Measurements from ENCODE around the gene MRPS15.

DNA sequence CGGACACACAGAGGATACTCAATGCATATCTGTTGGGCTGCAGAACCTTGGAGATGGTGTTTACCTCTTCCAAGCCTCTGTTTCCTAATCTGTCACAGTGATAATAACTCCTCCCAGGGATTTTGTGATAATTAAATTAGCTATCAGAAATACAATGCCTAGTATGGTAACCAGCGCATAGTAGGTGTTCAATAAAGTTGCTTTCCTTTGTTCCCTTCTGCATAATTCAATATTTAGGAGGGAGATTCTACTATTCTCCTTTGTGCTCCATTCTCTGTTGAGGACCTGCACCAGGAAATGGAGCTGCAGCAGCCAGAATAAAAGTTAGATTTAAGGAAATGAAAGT is 21.9 kb upstream of the MRPS15 start:
- no peak for TF ChIP-seq EZH2 (IDR thresholded peaks at IDR 0.05)
- no peak for TF ChIP-seq ZNF274 (IDR thresholded peaks at IDR 0.05; ENCODE audit: low read depth, low read length)
- TF ChIP-seq, protein P1, sequence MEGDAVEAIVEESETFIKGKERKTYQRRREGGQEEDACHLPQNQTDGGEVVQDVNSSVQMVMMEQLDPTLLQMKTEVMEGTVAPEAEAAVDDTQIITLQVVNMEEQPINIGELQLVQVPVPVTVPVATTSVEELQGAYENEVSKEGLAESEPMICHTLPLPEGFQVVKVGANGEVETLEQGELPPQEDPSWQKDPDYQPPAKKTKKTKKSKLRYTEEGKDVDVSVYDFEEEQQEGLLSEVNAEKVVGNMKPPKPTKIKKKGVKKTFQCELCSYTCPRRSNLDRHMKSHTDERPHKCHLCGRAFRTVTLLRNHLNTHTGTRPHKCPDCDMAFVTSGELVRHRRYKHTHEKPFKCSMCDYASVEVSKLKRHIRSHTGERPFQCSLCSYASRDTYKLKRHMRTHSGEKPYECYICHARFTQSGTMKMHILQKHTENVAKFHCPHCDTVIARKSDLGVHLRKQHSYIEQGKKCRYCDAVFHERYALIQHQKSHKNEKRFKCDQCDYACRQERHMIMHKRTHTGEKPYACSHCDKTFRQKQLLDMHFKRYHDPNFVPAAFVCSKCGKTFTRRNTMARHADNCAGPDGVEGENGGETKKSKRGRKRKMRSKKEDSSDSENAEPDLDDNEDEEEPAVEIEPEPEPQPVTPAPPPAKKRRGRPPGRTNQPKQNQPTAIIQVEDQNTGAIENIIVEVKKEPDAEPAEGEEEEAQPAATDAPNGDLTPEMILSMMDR (IDR thresholded peaks at IDR 0.05 in 2 of 3, conservative IDR thresholded peaks at IDR 0.05 in 1 of 3; ENCODE audit: borderline replicate concordance in 1 of 3, insufficient read depth in 1 of 3, low read depth in 2 of 3, low read length in 2 of 3): no peak
- no peak for TF ChIP-seq RAD21 (IDR thresholded peaks at IDR 0.05; ENCODE audit: low read depth)
- TF ChIP-seq, protein P2, sequence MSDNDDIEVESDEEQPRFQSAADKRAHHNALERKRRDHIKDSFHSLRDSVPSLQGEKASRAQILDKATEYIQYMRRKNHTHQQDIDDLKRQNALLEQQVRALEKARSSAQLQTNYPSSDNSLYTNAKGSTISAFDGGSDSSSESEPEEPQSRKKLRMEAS (IDR thresholded peaks at IDR 0.05): no peak
- TF ChIP-seq ELF1 (IDR thresholded peaks at IDR 0.05; ENCODE audit: borderline replicate concordance, low read depth): no peak
- no peak for TF ChIP-seq SIN3A (IDR thresholded peaks at IDR 0.05; ENCODE audit: low read depth)
- TF ChIP-seq TCF7L2 (IDR thresholded peaks at IDR 0.05; ENCODE audit: borderline replicate concordance, extremely low read depth, insufficient read depth, insufficient read length): no peak
- TF ChIP-seq, protein P3, sequence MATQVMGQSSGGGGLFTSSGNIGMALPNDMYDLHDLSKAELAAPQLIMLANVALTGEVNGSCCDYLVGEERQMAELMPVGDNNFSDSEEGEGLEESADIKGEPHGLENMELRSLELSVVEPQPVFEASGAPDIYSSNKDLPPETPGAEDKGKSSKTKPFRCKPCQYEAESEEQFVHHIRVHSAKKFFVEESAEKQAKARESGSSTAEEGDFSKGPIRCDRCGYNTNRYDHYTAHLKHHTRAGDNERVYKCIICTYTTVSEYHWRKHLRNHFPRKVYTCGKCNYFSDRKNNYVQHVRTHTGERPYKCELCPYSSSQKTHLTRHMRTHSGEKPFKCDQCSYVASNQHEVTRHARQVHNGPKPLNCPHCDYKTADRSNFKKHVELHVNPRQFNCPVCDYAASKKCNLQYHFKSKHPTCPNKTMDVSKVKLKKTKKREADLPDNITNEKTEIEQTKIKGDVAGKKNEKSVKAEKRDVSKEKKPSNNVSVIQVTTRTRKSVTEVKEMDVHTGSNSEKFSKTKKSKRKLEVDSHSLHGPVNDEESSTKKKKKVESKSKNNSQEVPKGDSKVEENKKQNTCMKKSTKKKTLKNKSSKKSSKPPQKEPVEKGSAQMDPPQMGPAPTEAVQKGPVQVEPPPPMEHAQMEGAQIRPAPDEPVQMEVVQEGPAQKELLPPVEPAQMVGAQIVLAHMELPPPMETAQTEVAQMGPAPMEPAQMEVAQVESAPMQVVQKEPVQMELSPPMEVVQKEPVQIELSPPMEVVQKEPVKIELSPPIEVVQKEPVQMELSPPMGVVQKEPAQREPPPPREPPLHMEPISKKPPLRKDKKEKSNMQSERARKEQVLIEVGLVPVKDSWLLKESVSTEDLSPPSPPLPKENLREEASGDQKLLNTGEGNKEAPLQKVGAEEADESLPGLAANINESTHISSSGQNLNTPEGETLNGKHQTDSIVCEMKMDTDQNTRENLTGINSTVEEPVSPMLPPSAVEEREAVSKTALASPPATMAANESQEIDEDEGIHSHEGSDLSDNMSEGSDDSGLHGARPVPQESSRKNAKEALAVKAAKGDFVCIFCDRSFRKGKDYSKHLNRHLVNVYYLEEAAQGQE (IDR thresholded peaks at IDR 0.05; ENCODE audit: low read depth): no peak
- TF ChIP-seq POLR2A (IDR thresholded peaks at IDR 0.05; ENCODE audit: borderline replicate concordance, extremely low read depth, insufficient read depth, insufficient read length): no peak

All from HCT116 (cell line).